ENCODE data around the gene JMY.

Gene JMY

GRCh38 chr5:79318935-79319614 lies 83.1 kb downstream of the JMY start:
- no peak overlapping the region for H3K27ac ChIP-seq
- no peak overlapping the region for H3K4me3 ChIP-seq
- TF ChIP-seq, protein P1, sequence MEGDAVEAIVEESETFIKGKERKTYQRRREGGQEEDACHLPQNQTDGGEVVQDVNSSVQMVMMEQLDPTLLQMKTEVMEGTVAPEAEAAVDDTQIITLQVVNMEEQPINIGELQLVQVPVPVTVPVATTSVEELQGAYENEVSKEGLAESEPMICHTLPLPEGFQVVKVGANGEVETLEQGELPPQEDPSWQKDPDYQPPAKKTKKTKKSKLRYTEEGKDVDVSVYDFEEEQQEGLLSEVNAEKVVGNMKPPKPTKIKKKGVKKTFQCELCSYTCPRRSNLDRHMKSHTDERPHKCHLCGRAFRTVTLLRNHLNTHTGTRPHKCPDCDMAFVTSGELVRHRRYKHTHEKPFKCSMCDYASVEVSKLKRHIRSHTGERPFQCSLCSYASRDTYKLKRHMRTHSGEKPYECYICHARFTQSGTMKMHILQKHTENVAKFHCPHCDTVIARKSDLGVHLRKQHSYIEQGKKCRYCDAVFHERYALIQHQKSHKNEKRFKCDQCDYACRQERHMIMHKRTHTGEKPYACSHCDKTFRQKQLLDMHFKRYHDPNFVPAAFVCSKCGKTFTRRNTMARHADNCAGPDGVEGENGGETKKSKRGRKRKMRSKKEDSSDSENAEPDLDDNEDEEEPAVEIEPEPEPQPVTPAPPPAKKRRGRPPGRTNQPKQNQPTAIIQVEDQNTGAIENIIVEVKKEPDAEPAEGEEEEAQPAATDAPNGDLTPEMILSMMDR (IDR thresholded peaks at IDR 0.05): no peak
- no peak for DNase-seq (ENCODE audit: low spot score)

- TF ChIP-seq, protein P1 (IDR thresholded peaks at IDR 0.05): no peak
- Histone ChIP-seq H3K27ac (no peak overlapping the region), H3K4me3 (no peak overlapping the region)
- DNase-seq (ENCODE audit: low spot score): no peak
Observed at GRCh38 chr5:79329453-79329852, 93.5 kb downstream of the JMY start.

GRCh38 chr5:79330071-79330470 lies 94.1 kb downstream of the JMY start:
- TF ChIP-seq, protein P1 (IDR thresholded peaks at IDR 0.05): no peak
- Histone ChIP-seq H3K27ac (no peak overlapping the region), H3K4me3 (no peak overlapping the region)
- DNase-seq (ENCODE audit: low spot score): no peak

DNA sequence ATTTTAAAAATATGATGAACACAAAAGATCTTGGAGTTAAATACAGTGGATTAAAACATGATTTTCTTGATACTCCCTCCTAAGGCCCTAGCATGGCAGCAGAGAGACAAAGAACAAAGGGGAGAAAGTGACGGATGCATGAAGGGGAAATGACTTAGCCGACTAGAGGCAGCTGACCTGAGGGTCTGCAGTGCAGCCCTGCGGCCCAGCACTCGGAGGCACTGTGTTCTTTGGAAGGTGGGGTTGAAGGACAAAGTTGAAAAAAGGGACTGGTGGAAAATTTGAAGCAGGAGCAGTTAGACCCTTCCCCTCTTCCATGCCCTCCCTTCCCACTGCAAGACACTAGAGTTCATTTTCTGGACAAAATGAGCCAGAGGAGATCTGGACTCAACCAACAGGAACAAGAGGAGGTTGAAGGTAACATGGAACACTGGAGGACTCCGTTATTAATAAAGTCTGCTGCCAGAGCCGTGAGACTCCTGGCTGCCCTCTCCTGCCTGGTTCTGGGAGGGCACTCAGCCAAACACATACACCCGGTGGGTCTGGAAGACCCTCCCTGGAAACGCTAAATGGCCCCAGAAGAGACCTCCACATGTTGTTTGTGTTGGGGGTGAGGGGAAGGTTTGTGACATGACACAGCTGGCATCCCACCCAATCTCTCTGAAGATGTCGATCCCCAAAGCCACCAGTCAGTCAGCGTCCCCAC lies 98.1 kb downstream of the JMY start:
- Histone ChIP-seq H3K4me3 (no peak overlapping the region), H3K27ac (no peak overlapping the region)
- TF ChIP-seq, protein P1 (IDR thresholded peaks at IDR 0.05): no peak
- DNase-seq (ENCODE audit: low spot score): no peak

GRCh38 chr5:79346420-79346824 lies 110.5 kb downstream of the JMY start:
- no peak overlapping the region for H3K4me3 ChIP-seq
- DNase-seq (ENCODE audit: low spot score): no peak
- TF ChIP-seq, protein P1 (IDR thresholded peaks at IDR 0.05): no peak
- no peak overlapping the region for H3K27ac ChIP-seq

DNA sequence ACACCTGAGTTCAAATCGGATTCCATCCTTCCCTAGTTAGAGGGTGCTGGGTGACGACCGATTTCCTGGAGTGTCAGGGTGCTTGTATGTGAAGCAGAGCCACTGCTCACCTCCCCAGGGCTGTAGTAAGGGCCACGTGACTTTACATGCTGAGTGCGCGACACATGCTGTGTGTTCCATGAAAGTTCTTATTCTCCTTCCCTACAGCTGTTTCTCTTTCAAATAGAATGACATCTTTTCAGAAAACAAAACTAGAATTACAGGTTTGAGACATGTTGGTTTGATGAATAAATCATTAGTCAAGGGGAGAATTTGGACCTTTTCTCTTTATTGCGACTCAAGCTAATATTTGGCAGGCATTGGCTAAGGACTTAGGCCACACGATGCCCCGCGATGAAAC lies 113.1 kb downstream of the JMY start:
- TF ChIP-seq, protein P1 (IDR thresholded peaks at IDR 0.05): no peak
- no peak for DNase-seq (ENCODE audit: low spot score)
- Histone ChIP-seq H3K27ac (no peak overlapping the region), H3K4me3 (no peak overlapping the region)

- Histone ChIP-seq H3K27ac (no peak overlapping the region), H3K4me3 (no peak overlapping the region)
- no peak for DNase-seq (ENCODE audit: low spot score)
- TF ChIP-seq, protein P1 (IDR thresholded peaks at IDR 0.05): no peak
Observed at GRCh38 chr5:79349881-79350280, 114.0 kb downstream of the JMY start.
